Hindlimb muscle (tissue), 1 donor: ENCODE results near the gene COX6B2. TPM values are rescaled to one million over a fixed set of nuclear protein-coding genes. Genes with fewer than 3 reads are reported as not detected.

ENCODE experiments used
- DNase-seq: peaks from one replicate; pipeline ENCODE4 v3.0.0-alpha.2; 2013
- polyA plus RNA-seq: library from polyadenylated mRNA; unstranded; fragments of 120-200 nt; gene quantifications from one replicate; pipeline ENCODE4 v1.2.1, GENCODE V29; 2013; ENCODE audit not compliant: insufficient read length

Gene COX6B2
- polyA plus RNA-seq, 1 donor: 0.65 TPM

DNA sequence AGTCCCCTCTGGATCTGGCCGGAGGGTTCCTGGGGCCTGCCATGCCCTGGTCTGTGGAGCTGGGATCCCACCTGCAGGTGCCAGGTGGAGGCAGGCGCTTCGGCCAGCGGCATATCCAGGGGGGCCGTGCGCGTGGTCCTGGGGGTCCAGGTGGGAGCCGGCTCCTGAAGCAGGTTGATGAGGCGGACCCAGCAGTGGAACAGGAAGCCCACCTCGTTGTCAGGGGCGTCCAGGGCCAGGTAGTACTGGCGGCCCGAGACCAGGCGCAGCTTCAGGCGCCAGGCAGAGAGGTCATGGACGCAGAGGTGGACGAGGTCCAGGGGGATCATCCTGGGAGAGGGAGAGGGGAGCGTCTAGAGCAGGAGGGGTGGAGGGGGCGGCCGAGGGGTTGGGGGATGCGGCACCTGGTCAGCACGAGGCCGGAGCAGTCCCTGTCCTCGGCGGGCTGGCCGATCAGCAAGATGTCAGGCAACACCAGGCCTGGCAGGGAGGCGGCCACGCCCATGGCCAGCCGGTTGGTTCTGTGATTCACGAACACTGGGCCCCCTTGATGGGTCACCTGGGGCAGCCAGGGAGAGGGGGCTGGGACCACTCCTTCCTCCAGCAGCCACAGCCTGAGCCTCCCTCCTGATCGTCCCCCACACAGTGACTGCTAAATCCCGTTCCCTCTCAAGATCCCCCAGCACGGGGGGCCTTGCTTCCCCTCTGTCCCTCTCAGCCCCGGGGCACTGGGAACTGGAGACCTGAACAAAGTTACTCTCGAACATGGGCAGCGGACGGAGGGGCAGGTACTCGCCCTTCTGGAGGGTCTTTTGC is 7.9 kb upstream of the COX6B2 start:
- no peak for DNase-seq

DNA sequence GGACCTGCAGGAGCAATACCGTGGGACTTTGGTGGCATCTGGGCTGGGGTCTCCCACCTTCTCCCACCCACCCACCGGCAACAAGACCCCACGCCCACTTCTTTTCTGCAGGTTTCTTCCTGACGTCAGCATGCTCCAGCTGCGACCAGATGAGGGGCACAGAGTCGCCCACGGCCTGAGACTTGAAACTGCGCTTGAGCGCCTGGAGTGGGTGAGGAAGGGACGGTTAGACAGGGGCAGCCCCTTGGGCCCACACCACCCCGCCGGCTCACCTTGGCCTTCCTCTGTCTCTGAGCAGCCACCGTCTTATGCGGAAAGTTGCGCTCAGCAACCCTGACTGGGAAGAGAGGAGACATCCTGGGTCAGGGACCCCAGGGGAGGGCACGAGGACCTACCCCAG is 6.4 kb upstream of the COX6B2 start:
- DNase-seq: no peak

GRCh38 chr19:55358943-55359908 is 4.7 kb upstream of the COX6B2 start:
- DNase-seq: no peak

- no peak for DNase-seq
Measured at GRCh38 chr19:55358493-55358892, 4.0 kb upstream of the COX6B2 start.

GRCh38 chr19:55355213-55355821 is 798 bp upstream of the COX6B2 start:
- DNase-seq: no peak

- no peak for DNase-seq
Measured at GRCh38 chr19:55353803-55354697, 469 bp downstream of the COX6B2 start.

- no peak for DNase-seq
Measured at GRCh38 chr19:55353356-55353802, 1.1 kb downstream of the COX6B2 start.

DNA sequence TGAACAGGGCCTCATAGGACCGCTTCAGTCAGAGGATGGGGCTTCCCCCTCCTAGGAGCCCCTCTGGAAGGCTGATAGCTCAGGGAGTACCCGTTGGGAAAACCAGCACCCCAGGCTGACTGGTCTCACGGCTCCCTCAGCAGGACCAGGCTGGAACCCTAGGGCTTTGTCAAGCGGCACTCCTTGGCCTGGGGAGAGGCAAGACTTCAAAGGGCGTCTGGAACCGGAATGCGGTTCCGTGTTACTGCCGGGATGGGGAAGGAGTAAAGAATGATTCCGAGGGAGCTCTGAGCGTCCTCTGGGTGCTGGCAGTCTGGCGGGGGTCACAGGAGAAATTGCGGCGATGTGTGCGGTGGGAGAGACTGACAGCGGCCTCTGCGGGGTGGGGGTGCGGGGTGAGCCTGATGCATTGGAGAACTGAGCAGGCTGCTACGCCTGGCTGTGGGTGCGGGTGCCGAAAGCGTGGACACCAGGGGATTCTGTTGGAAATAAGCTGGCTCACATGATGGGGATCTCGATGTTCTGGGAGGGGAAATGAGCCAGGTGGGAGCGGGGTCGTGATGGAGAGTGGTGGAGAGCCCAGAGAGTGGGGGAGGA is 1.9 kb downstream of the COX6B2 start:
- no peak for DNase-seq

DNA sequence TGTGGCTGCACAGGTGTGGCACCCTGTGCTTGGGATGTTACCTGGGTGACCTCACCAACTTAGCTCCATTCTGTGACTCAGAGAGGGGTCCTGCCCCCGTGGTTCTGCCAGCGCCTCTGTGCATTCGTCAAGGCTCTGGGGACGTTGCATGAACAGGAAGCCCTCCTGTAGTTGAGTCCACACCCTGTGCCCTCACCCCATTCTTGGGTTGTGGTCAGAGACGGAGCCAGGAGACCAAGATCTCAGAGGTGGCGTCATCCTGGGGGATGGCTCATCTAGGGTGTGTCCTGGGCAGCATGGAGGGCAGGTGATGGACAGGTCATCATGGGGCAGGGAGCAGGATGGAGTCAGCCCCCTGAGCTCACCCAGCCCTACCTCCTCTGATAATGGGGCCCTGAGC is 2.5 kb downstream of the COX6B2 start:
- DNase-seq: no peak

GRCh38 chr19:55350620-55351315 is 3.8 kb downstream of the COX6B2 start:
- no peak for DNase-seq

- DNase-seq: no peak
Measured at GRCh38 chr19:55348317-55349034, 6.0 kb downstream of the COX6B2 start.

- DNase-seq: no peak
Measured at GRCh38 chr19:55347442-55348009, 7.0 kb downstream of the COX6B2 start.

DNA sequence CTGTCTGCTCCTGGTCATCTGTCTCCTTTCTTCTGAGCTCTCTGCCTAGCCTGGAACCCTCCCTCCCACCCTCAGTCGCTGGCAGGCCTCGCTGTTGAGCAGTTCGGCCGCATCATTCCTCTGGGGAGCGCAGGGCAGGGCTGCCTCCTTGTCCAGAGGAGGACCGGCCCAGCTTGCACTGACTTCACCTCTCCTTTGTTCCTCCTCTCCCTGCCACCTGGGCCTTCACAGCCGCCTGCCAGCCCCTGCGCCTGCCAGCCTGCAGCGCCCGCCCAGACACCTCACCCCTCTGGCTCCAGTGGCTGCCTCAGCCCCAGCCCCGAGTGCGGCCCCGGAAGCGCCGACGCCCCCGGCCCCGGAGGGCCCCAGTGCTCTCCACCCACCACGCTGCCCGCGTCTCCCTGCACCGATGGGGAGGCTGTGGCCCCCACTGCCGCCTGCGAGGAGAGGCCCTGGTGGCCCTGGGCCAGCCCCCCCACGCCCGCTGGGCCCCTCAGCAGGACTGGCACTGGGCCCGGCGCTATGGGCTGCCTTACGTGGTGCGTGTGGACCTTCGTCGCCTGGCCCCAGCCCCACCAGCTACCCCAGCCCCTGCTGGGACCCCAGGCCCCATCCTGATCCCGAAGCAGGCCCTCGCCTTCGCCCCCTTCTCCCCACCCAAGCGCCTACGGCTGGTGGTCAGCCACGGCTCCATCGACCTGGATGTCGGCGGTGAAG is 7.6 kb downstream of the COX6B2 start:
- no peak for DNase-seq

- peak; percentile 57 for DNase-seq
Measured at GRCh38 chr19:55345818-55346724, 8.4 kb downstream of the COX6B2 start.

DNA sequence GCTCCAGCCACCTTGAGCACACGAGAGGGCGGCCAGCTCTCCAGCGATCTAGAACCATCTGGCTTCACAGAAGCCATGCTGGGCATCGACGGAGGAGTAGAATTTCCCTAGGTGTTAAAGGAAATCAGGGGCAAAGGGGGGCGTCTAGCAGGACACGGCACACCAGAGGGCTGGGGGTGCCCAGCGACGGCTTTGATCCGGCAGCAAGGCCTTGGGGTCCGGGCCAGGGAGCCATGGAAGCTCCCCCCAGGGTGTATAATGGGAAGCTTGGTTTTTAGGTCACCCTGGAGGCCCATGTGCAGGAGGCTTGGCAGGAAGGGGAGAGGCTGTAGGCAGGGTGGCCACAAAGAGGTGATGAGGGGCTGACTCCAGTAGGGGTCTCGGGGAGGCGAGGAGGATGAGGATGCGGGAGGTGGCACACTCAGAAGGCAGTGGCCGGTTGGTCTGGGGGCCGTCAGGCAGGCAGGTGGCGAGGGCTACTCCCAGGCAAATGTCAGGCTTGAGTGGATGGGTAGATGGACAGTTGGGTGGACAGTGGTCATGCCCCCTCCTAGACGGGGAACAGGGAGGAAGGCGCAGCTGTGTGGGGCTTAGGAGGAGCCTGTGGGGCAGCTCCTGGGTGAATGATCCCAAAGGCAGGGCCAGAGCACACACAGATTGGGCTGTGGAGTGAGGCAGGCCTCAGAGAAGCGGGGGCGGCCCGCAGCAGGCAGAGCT is 9.3 kb downstream of the COX6B2 start:
- DNase-seq: no peak

DNA sequence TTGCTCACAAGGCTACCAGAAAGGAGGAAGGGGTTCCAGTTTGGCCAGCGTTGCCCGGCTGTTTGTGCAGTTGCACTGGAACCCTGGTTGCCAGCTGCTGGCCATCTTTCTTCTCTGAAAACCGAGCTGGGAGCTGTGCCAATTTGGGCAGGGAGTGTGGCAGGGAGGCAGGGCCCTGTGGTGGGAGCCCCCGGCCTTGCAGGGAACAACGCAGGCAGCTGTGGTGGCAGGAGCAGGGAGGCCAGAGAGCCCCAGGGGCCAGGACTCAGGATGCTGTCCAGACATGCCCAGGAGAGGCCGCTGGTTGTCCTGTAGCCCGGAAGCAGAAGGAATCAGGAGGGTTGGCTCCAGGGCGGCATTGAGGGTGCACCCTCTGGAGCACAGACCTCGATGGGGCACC is 10.1 kb downstream of the COX6B2 start:
- DNase-seq: peak; percentile 43
